Activated CD8-positive, alpha-beta memory T cell treated with anti-CD3 and anti-CD28 coated beads for 48 hours (primary cell): Measurements from ENCODE around the gene HAND1.
"Not testable (repeated sequence)": the region's sequence is repeated elsewhere in the genome, so short reads cannot be mapped to it uniquely, and the experiment has no call there.

Experiments
- DNase-seq, 3 experiments: peaks; one replicate each; pipeline ENCODE4 v3.0.0-alpha.2; 2020; ENCODE audit warnings: low read depth in 2 of 3, low spot score in 2 of 3

HAND1 gene

GRCh38 chr5:154478224-154478565, at the start of gene HAND1:
Gene HAND1 (minus strand): TSS chr5:154478227. CDS start chr5:154478008, 219 bp downstream.
- DNase-seq, result no peak

- no peak for DNase-seq
Observed at GRCh38 chr5:154526231-154527226, 48.5 kb upstream of the HAND1 start.

- no peak for DNase-seq
Observed at GRCh38 chr5:154524859-154525258, 46.8 kb upstream of the HAND1 start.

- DNase-seq, result no peak
Observed at GRCh38 chr5:154524181-154524580, 46.2 kb upstream of the HAND1 start.

GRCh38 chr5:154523709-154524108, 45.7 kb upstream of the HAND1 start:
- no peak for DNase-seq

- no peak for DNase-seq
Observed at GRCh38 chr5:154523104-154523503, 45.1 kb upstream of the HAND1 start.

GRCh38 chr5:154522284-154522683, 44.3 kb upstream of the HAND1 start:
- no peak for DNase-seq

GRCh38 chr5:154521756-154522155, 43.7 kb upstream of the HAND1 start:
- no peak for DNase-seq

GRCh38 chr5:154520861-154521453, 42.9 kb upstream of the HAND1 start:
- no peak for DNase-seq

GRCh38 chr5:154519359-154519758, 41.3 kb upstream of the HAND1 start:
- no peak for DNase-seq

GRCh38 chr5:154518438-154518867, 40.4 kb upstream of the HAND1 start:
- no peak for DNase-seq

GRCh38 chr5:154517810-154518437, 39.9 kb upstream of the HAND1 start:
- no peak for DNase-seq

GRCh38 chr5:154517181-154517580, 39.2 kb upstream of the HAND1 start:
- no peak for DNase-seq

- no peak for DNase-seq
Observed at GRCh38 chr5:154516475-154516874, 38.4 kb upstream of the HAND1 start.

GRCh38 chr5:154515488-154515887, 37.5 kb upstream of the HAND1 start:
- not testable (repeated sequence) for DNase-seq

GRCh38 chr5:154514331-154514730, 36.3 kb upstream of the HAND1 start:
- no peak for DNase-seq

GRCh38 chr5:154513669-154514084, 35.6 kb upstream of the HAND1 start:
- no peak for DNase-seq

- DNase-seq, result no peak
Observed at GRCh38 chr5:154511984-154512383, 34.0 kb upstream of the HAND1 start.

- DNase-seq, result no peak
Observed at GRCh38 chr5:154509784-154510555, 31.9 kb upstream of the HAND1 start.

- no peak for DNase-seq
Observed at GRCh38 chr5:154508114-154508513, 30.1 kb upstream of the HAND1 start.

- no peak for DNase-seq
Observed at GRCh38 chr5:154506716-154507080, 28.7 kb upstream of the HAND1 start.
